H1 (cell line): ENCODE data around the gene HLTF. TPM values are rescaled to one million over a fixed set of nuclear protein-coding genes. Genes with fewer than 3 reads are reported as not detected.
A peak's percentile ranks its signal among the peaks of the same experiment; 100 is the strongest.

Experiments
- CTCF ChIA-PET: fragments of 300-600 bp; sonication (Branson Sonifier 250); formaldehyde crosslinking; loops from one replicate; lab custom pipeline; 2021; ENCODE audit not compliant: partially characterized antibody; lab: Charles Lee
- POLR2A ChIA-PET: fragments of 300-600 bp; sonication (Branson Sonifier 250); formaldehyde crosslinking; loops from one replicate; lab custom pipeline; 2021; ENCODE audit warnings: inconsistent platforms; ENCODE audit not compliant: partially characterized antibody; lab: Charles Lee
- DNase-seq, 2 experiments: peaks; one replicate each; pipeline versions ENCODE4 v3.0.0 to v3.0.0-alpha.2; 2010 to 2022; ENCODE audit warnings: low spot score in 2 of 2, low read depth in 1 of 2, mixed read lengths in 1 of 2
- FAIRE-seq: peaks from 2 replicates; lab custom pipeline; 2011; peaks lifted over from hg19 to GRCh38; lab: Jason Lieb, UNC
- H2AFZ ChIP-seq: 2 replicates; pipeline ENCODE4 v1.8.1; 2012; ENCODE audit warnings: low read length, inconsistent platforms
- H2AK5ac ChIP-seq: 2 replicates; pipeline ENCODE4 v1.6.1; 2013; ENCODE audit warnings: low read depth, low read length
- H2BK120ac ChIP-seq: replicated peaks from 2 replicates; pipeline ENCODE3; 2013; ENCODE audit warnings: low read depth, low read length, inconsistent platforms
- H2BK12ac ChIP-seq: 2 replicates; pipeline ENCODE4 v1.6.1; 2013; ENCODE audit warnings: low read depth, low read length
- H2BK15ac ChIP-seq: 2 replicates; pipeline ENCODE4 v1.6.1; 2013; ENCODE audit warnings: low read length
- H2BK20ac ChIP-seq: 2 replicates; pipeline ENCODE4 v1.6.1; 2013; ENCODE audit warnings: low read length
- H2BK5ac ChIP-seq: 2 replicates; pipeline ENCODE4 v1.6.1; 2013; ENCODE audit warnings: low read depth, low read length
- H3K14ac ChIP-seq: 2 replicates; pipeline ENCODE4 v1.6.1; 2013; ENCODE audit warnings: inconsistent platforms; ENCODE audit not compliant: insufficient read length
- H3K18ac ChIP-seq: 2 replicates; pipeline ENCODE4 v1.6.1; 2013; ENCODE audit warnings: low read length; ENCODE audit errors: extremely low read depth
- H3K23ac ChIP-seq: 2 replicates; pipeline ENCODE4 v1.6.1; 2013; ENCODE audit warnings: inconsistent platforms; ENCODE audit not compliant: insufficient read length
- H3K23me2 ChIP-seq: 2 replicates; pipeline ENCODE4 v1.6.1; 2013; ENCODE audit warnings: low read depth, low read length
- H3K27ac ChIP-seq: 2 replicates; pipeline ENCODE4 v1.6.1; 2011; ENCODE audit warnings: low read depth, low read length, inconsistent platforms
- H3K27me3 ChIP-seq, 4 experiments: replicated peaks in 1 of 4; 1 replicate in 1 of 4; 2 replicates in 3 of 4; pipeline versions ENCODE4 v1.6.1 to v1.8.1; 2011 to 2013; ENCODE audit warnings: low read length in 3 of 4, mild to moderate bottlenecking in 3 of 4, inconsistent platforms in 2 of 4, mixed read lengths in 2 of 4, moderate library complexity in 1 of 4; ENCODE audit not compliant: control insufficient read depth in 3 of 4, insufficient read depth in 3 of 4; ENCODE audit errors: extremely low read depth in 1 of 4
- H3K36me3 ChIP-seq, 4 experiments: 2 replicates each; pipeline versions ENCODE4 v1.6.1 to v1.8.1; 2011 to 2013; ENCODE audit warnings: mild to moderate bottlenecking in 4 of 4, low read length in 3 of 4, moderate library complexity in 2 of 4, control low read depth in 1 of 4, inconsistent platforms in 1 of 4; ENCODE audit not compliant: insufficient read depth in 4 of 4, control insufficient read depth in 2 of 4
- H3K4ac ChIP-seq: replicated peaks from 2 replicates; pipeline ENCODE3; 2013; ENCODE audit warnings: low read length, low read depth, mixed read lengths, inconsistent platforms; ENCODE audit not compliant: insufficient read length
- H3K4me1 ChIP-seq, 4 experiments: replicated peaks in 1 of 4; 1 replicate in 1 of 4; 2 replicates in 3 of 4; pipeline versions ENCODE4 v1.6.1 to v1.8.1; 2011 to 2013; ENCODE audit warnings: low read length in 3 of 4, inconsistent platforms in 2 of 4, mixed read lengths in 1 of 4; ENCODE audit not compliant: insufficient read depth in 4 of 4, control insufficient read depth in 3 of 4
- H3K4me2 ChIP-seq, 2 experiments: 2 replicates each; pipeline versions ENCODE4 v1.6.1 to v1.8.1; 2011 to 2013; ENCODE audit warnings: low read depth in 2 of 2, low read length in 2 of 2, control low read depth in 1 of 2, inconsistent platforms in 1 of 2, mild to moderate bottlenecking in 1 of 2; ENCODE audit not compliant: insufficient read depth in 1 of 2
- H3K4me3 ChIP-seq, 4 experiments: fragments of 200-600, 300-600 bp in 1 of 4; sonication (generic), shearing (Covaris generic), sonication (Bioruptor Twin) in 1 of 4; 2 replicates each; pipeline versions ENCODE4 v1.5.1 to v1.8.1; 2011 to 2016; ENCODE audit warnings: low read length in 4 of 4, low read depth in 3 of 4, control low read depth in 2 of 4, inconsistent platforms in 2 of 4, mild to moderate bottlenecking in 2 of 4, mixed read lengths in 1 of 4, moderate library complexity in 1 of 4; ENCODE audit not compliant: insufficient read depth in 2 of 4; ENCODE audit errors: extremely low read depth in 1 of 4
- H3K56ac ChIP-seq: replicated peaks from 2 replicates; pipeline ENCODE3; 2013; ENCODE audit warnings: low read depth, mild to moderate bottlenecking, mixed read lengths, low read length, inconsistent platforms; ENCODE audit not compliant: insufficient read length
- H3K79me1 ChIP-seq: 2 replicates; pipeline ENCODE4 v1.6.1; 2013; ENCODE audit warnings: low read depth, low read length, control low read depth
- H3K79me2 ChIP-seq, 2 experiments: 2 replicates each; pipeline versions ENCODE4 v1.6.1 to v1.8.1; 2012 to 2013; ENCODE audit warnings: low read length in 2 of 2, mild to moderate bottlenecking in 2 of 2, inconsistent platforms in 1 of 2; ENCODE audit not compliant: insufficient read depth in 2 of 2, control insufficient read depth in 1 of 2
- H3K9ac ChIP-seq, 4 experiments: replicated peaks in 1 of 4; 1 replicate in 1 of 4; 2 replicates in 3 of 4; pipeline versions ENCODE4 v1.6.1 to v1.8.1; 2011 to 2013; ENCODE audit warnings: low read depth in 3 of 4, low read length in 3 of 4, control low read depth in 2 of 4, mild to moderate bottlenecking in 2 of 4, moderate library complexity in 2 of 4, inconsistent platforms in 1 of 4; ENCODE audit errors: extremely low read depth in 1 of 4
- H3K9me3 ChIP-seq, 2 experiments: 2 replicates each; pipeline versions ENCODE4 v1.6.1 to v1.8.1; 2012 to 2013; ENCODE audit warnings: mild to moderate bottlenecking in 2 of 2, moderate library complexity in 2 of 2, control low read depth in 1 of 2, inconsistent platforms in 1 of 2, low read depth in 1 of 2, low read length in 1 of 2, mixed read lengths in 1 of 2; ENCODE audit not compliant: insufficient read depth in 2 of 2
- H4K20me1 ChIP-seq, 2 experiments: replicated peaks in 1 of 2; 2 replicates each; pipeline versions ENCODE3 to v1.8.1; 2011 to 2013; ENCODE audit warnings: inconsistent platforms in 2 of 2, low read length in 2 of 2, mild to moderate bottlenecking in 1 of 2; ENCODE audit not compliant: insufficient read depth in 2 of 2, control insufficient read depth in 1 of 2
- H4K5ac ChIP-seq: 2 replicates; pipeline ENCODE4 v1.6.1; 2013; ENCODE audit warnings: low read length, low read depth, mixed read lengths, inconsistent platforms; ENCODE audit not compliant: insufficient read length
- H4K8ac ChIP-seq: 2 replicates; pipeline ENCODE4 v1.8.0; 2013; ENCODE audit warnings: mild to moderate bottlenecking, moderate library complexity, low read length, inconsistent platforms; ENCODE audit not compliant: insufficient read depth; ENCODE audit errors: extremely low read depth
- H4K91ac ChIP-seq: replicated peaks from 2 replicates; pipeline ENCODE3; 2013; ENCODE audit warnings: low read length, mixed read lengths, inconsistent platforms; ENCODE audit not compliant: insufficient read length
- EGR1 ChIP-seq: IDR thresholded peaks from 2 replicates; pipeline ENCODE4 v1.6.1; 2011; ENCODE audit warnings: low read depth, low read length, borderline replicate concordance
- EZH2 ChIP-seq: fragments of 200-600 bp; sonication (generic); IDR thresholded peaks from 2 replicates; pipeline ENCODE4 v1.7.1; 2012; ENCODE audit warnings: low read depth, mild to moderate bottlenecking, moderate library complexity, low read length, inconsistent platforms; ENCODE audit not compliant: severe bottlenecking
- JUND ChIP-seq: IDR thresholded peaks from 2 replicates; pipeline ENCODE4 v1.6.1; 2011; ENCODE audit warnings: mild to moderate bottlenecking, improper control_type of control experiment, low read length
- KDM1A ChIP-seq: fragments of 200-600, 300-600 bp; sonication (generic); IDR thresholded peaks from 2 replicates; pipeline ENCODE4 v1.7.1; 2016; ENCODE audit warnings: mild to moderate bottlenecking, low read length, borderline replicate concordance
- KDM4A ChIP-seq: IDR thresholded peaks from one replicate; pipeline ENCODE4 v1.7.1; 2012; ENCODE audit warnings: low read depth, mild to moderate bottlenecking, moderate library complexity, low read length, inconsistent platforms; ENCODE audit not compliant: severe bottlenecking
- NANOG ChIP-seq: IDR thresholded peaks from 2 replicates; pipeline ENCODE4 v1.6.1; 2011; ENCODE audit warnings: low read length, low read depth, mild to moderate bottlenecking, inconsistent platforms; ENCODE audit not compliant: insufficient read depth, poor library complexity, severe bottlenecking
- SIN3A ChIP-seq, 2 experiments: IDR thresholded peaks in 1 of 2; conservative IDR thresholded peaks in 1 of 2; 2 replicates each; pipeline ENCODE4 v1.6.1; 2011 to 2012; ENCODE audit warnings: low read length in 2 of 2, improper control_type of control experiment in 1 of 2, low read depth in 1 of 2, mild to moderate bottlenecking in 1 of 2
- SIX5 ChIP-seq: IDR thresholded peaks from 2 replicates; pipeline ENCODE4 v1.6.1; 2011; ENCODE audit warnings: mild to moderate bottlenecking, low read depth, low read length
- TAF1 ChIP-seq: IDR thresholded peaks from 2 replicates; pipeline ENCODE4 v1.6.1; 2011; ENCODE audit warnings: mild to moderate bottlenecking, low read depth, low read length
- TAF7 ChIP-seq: optimal IDR thresholded peaks from 2 replicates; pipeline ENCODE3; 2011; ENCODE audit warnings: low read depth, mild to moderate bottlenecking, inconsistent platforms, low read length, moderate library complexity, borderline replicate concordance
- WGBS, 2 experiments: shearing (Covaris generic) in 1 of 2; methylation state at CpG; one replicate each; pipeline versions ENCODE4 v1.1.6 to v1.1.7; 2013 to 2015; ENCODE audit warnings: low lambda C conversion rate in 2 of 2, mixed read lengths in 2 of 2, inconsistent platforms in 1 of 2, low coverage in 1 of 2, missing lambda C conversion rate in 1 of 2; ENCODE audit not compliant: insufficient replicate concordance in 2 of 2, insufficient coverage in 1 of 2, insufficient read length in 1 of 2; ENCODE audit errors: extremely low coverage in 1 of 2, missing lambda C conversion rate in 1 of 2; 5-methylcytosine and 5-hydroxymethylcytosine counted together
- polyA plus RNA-seq, 7 experiments: library from polyadenylated mRNA; depleted of rRNA in 3 of 7; stranded (reverse) in 5 of 7; unstranded in 2 of 7; fragments of >200 nt in 5 of 7; fragments of 200-250 nt in 2 of 7; gene quantifications; 1 replicate in 5 of 7; 2 replicates in 1 of 7; 4 replicates in 1 of 7; pipeline versions ENCODE4 v1.2.1 to v1.2.3, GENCODE V29; 2011 to 2013; ENCODE audit warnings: missing spikeins in 2 of 7, mixed read lengths in 2 of 7
- total RNA-seq: library from RNA; stranded (reverse); fragmentation: NEBNext Ultra II Directional; extraction: Animal tissue kit (Norgen Biotek cat#: 25700); gene quantifications from 2 replicates; pipeline ENCODE4 v1.2.1, GENCODE V29; 2021

The HLTF gene
- total and polyA plus RNA-seq, 2 of the 8 experiments (the other 6 are each of a cell fraction or from before 2014, with no cell fraction given): 18.1 to 60.3 TPM

DNA sequence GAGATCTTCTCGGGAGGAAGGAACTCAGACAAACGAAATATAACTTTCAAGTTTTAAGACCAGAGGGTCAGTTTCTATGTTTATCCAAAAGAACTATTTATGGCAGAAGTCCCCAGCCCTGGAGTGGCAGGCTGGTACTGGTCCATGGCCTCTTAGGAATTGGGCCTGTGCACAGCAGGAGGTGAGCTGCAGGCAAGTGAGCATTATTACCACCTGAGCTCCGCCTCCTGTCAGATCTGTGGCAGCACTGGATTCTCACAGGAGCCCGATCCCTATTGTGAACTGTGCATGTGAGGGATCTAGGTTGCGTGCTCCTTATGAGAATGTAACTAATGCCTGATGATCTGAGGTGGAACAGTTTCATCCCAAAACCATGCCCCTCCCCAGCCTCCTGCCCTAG lies 28.8 kb upstream of the HLTF start:
- no peaks in the 10 kb centered on the region; a peak in 1 of 4 replicates for H3K9me3 ChIP-seq
- no peak overlapping the region for H3K9ac ChIP-seq
- FAIRE-seq: no peak
- TF ChIP-seq SIN3A (conservative IDR thresholded peaks at IDR 0.05 in 1 of 2, IDR thresholded peaks at IDR 0.05 in 1 of 2; ENCODE audit: low read depth in 1 of 2, low read length in 2 of 2): no peak
- TF ChIP-seq EZH2: no peak
- no peak for TF ChIP-seq KDM1A
- no peak for TF ChIP-seq NANOG
- no peak for TF ChIP-seq TAF7
- no peak for TF ChIP-seq JUND
- no peak for TF ChIP-seq KDM4A
- no peak for TF ChIP-seq TAF1
- no peak for TF ChIP-seq EGR1
- TF ChIP-seq SIX5: no peak
- H2BK12ac ChIP-seq: no peak overlapping the region
- H3K4ac ChIP-seq: no peak overlapping the region
- no peaks in the 10 kb centered on the region; a peak in 1 of 8 replicates for H3K36me3 ChIP-seq
- H3K4me1 ChIP-seq: peaks cover 0 to 6% (median 2%) of the 10 kb centered on the region in 4 experiments; a peak in 4 of 7 replicates
- H3K56ac ChIP-seq: no peak overlapping the region
- no peaks in the 10 kb centered on the region for H3K79me1 ChIP-seq
- 95% methylated on average over 5 of the region's 5 CpGs; no CpG with 5 or more reads in 1 of the 2 experiments for WGBS, 2 experiments
- no peaks in the 10 kb centered on the region for H3K23me2 ChIP-seq
- no peak overlapping the region for H3K4me3 ChIP-seq
- ChIA-PET POLR2A (no interaction called here), CTCF (interaction anchor here (0.7 to 3.2 kb wide), 4 partner anchors 153 to 764 kb away, joined by 3 to 11 read pairs (median 3); no protein-coding TSS in a partner anchor)
- no peak for DNase-seq
- H3K79me2 ChIP-seq: no peaks in the 10 kb centered on the region
- H2AK5ac ChIP-seq: no peak overlapping the region
- no peaks in the 10 kb centered on the region for H3K27me3 ChIP-seq
- H2BK20ac ChIP-seq: peak overlapping the region; percentile 29; the same call in 1 of the 2 replicates
- no peak overlapping the region for H3K27ac ChIP-seq
- H2BK120ac ChIP-seq: no peak overlapping the region
- H4K91ac ChIP-seq: no peak overlapping the region
- H3K23ac ChIP-seq: no peak overlapping the region
- H2BK15ac ChIP-seq: no peak overlapping the region
- H4K20me1 ChIP-seq: no peaks in the 10 kb centered on the region
- no peak overlapping the region for H2BK5ac ChIP-seq
- no peak overlapping the region for H3K14ac ChIP-seq
- H4K5ac ChIP-seq: no peak overlapping the region
- no peak overlapping the region for H4K8ac ChIP-seq
- no peak overlapping the region for H2AFZ ChIP-seq
- no peak overlapping the region for H3K18ac ChIP-seq
- no peak overlapping the region for H3K4me2 ChIP-seq
